ENCODE data around the gene AP2S1.

The AP2S1 gene

DNA sequence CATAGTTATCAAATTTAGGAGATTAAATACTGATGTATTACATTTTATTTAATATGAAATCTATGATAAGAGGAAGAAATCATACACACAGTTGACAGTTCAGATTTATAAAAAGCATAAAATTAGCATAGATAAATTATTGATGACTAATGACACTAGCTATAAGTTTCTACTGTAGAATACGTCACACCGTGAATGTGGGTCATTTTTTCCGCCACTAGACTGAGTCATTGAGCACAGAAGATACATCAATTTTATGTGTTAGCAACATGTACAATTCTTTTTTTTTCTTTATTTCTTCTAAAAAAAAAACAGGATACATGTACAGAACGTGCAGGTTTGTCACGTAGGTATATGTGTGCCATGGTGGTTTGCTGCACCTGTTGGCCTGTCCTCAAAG lies 22.2 kb downstream of the AP2S1 start (continued):
- TF ChIP-seq, protein P1, sequence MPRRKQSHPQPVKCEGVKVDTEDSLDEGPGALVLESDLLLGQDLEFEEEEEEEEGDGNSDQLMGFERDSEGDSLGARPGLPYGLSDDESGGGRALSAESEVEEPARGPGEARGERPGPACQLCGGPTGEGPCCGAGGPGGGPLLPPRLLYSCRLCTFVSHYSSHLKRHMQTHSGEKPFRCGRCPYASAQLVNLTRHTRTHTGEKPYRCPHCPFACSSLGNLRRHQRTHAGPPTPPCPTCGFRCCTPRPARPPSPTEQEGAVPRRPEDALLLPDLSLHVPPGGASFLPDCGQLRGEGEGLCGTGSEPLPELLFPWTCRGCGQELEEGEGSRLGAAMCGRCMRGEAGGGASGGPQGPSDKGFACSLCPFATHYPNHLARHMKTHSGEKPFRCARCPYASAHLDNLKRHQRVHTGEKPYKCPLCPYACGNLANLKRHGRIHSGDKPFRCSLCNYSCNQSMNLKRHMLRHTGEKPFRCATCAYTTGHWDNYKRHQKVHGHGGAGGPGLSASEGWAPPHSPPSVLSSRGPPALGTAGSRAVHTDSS (tag by site-specific recombination; IDR thresholded peaks at IDR 0.05) = no peak
- no peak for TF ChIP-seq ZNF776 (tag by site-specific recombination; IDR thresholded peaks at IDR 0.05; ENCODE audit: borderline replicate concordance)
- TF ChIP-seq TCF7L2 (IDR thresholded peaks at IDR 0.05; ENCODE audit: borderline replicate concordance, low read depth, low read length) = no peak
- no peak for TF ChIP-seq ZBTB8A (tag by site-specific recombination; IDR thresholded peaks at IDR 0.05)
- no peak for TF ChIP-seq ZNF704 (tag by site-specific recombination; IDR thresholded peaks at IDR 0.05)
- TF ChIP-seq, protein P2, sequence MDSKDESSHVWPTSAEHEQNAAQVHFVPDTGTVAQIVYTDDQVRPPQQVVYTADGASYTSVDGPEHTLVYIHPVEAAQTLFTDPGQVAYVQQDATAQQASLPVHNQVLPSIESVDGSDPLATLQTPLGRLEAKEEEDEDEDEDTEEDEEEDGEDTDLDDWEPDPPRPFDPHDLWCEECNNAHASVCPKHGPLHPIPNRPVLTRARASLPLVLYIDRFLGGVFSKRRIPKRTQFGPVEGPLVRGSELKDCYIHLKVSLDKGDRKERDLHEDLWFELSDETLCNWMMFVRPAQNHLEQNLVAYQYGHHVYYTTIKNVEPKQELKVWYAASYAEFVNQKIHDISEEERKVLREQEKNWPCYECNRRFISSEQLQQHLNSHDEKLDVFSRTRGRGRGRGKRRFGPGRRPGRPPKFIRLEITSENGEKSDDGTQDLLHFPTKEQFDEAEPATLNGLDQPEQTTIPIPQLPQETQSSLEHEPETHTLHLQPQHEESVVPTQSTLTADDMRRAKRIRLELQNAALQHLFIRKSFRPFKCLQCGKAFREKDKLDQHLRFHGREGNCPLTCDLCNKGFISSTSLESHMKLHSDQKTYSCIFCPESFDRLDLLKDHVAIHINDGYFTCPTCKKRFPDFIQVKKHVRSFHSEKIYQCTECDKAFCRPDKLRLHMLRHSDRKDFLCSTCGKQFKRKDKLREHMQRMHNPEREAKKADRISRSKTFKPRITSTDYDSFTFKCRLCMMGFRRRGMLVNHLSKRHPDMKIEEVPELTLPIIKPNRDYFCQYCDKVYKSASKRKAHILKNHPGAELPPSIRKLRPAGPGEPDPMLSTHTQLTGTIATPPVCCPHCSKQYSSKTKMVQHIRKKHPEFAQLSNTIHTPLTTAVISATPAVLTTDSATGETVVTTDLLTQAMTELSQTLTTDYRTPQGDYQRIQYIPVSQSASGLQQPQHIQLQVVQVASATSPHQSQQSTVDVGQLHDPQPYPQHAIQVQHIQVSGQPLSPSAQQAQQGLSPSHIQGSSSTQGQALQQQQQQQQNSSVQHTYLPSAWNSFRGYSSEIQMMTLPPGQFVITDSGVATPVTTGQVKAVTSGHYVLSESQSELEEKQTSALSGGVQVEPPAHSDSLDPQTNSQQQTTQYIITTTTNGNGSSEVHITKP (tag by site-specific recombination; IDR thresholded peaks at IDR 0.05) = no peak
- no peak for TF ChIP-seq ZNF596 (tag by site-specific recombination; IDR thresholded peaks at IDR 0.05)
- no peak for TF ChIP-seq ZNF169 (tag by site-specific recombination; IDR thresholded peaks at IDR 0.05)

- TF ChIP-seq ZNF561 (tag by site-specific recombination; IDR thresholded peaks at IDR 0.05; ENCODE audit: borderline replicate concordance) (no peak), ZNF658 (tag by site-specific recombination; IDR thresholded peaks at IDR 0.05) (no peak), ZNF621 (tag by site-specific recombination; IDR thresholded peaks at IDR 0.05) (no peak), SCRT2 (tag by site-specific recombination; IDR thresholded peaks at IDR 0.05) (no peak), ZNF211 (tag by site-specific recombination; IDR thresholded peaks at IDR 0.05; ENCODE audit: low read depth) (no peak), ZNF2 (tag by site-specific recombination; IDR thresholded peaks at IDR 0.05) (no peak), KLF9 (tag by site-specific recombination; IDR thresholded peaks at IDR 0.05; ENCODE audit: low read depth) (no peak), ZNF777 (tag by site-specific recombination; IDR thresholded peaks at IDR 0.05; ENCODE audit: borderline replicate concordance) (no peak), ZNF639 (tag by site-specific recombination; IDR thresholded peaks at IDR 0.05) (no peak), ZNF37A (tag by site-specific recombination; IDR thresholded peaks at IDR 0.05) (no peak), ZSCAN23 (tag by site-specific recombination; IDR thresholded peaks at IDR 0.05) (no peak), ZNF223 (tag by site-specific recombination; IDR thresholded peaks at IDR 0.05) (no peak), ZNF501 (tag by site-specific recombination; IDR thresholded peaks at IDR 0.05) (no peak), ZNF677 (tag by site-specific recombination; IDR thresholded peaks at IDR 0.05) (no peak), KLF7 (tag by site-specific recombination; IDR thresholded peaks at IDR 0.05; ENCODE audit: borderline replicate concordance) (no peak)
- TF ChIP-seq, protein P3, sequence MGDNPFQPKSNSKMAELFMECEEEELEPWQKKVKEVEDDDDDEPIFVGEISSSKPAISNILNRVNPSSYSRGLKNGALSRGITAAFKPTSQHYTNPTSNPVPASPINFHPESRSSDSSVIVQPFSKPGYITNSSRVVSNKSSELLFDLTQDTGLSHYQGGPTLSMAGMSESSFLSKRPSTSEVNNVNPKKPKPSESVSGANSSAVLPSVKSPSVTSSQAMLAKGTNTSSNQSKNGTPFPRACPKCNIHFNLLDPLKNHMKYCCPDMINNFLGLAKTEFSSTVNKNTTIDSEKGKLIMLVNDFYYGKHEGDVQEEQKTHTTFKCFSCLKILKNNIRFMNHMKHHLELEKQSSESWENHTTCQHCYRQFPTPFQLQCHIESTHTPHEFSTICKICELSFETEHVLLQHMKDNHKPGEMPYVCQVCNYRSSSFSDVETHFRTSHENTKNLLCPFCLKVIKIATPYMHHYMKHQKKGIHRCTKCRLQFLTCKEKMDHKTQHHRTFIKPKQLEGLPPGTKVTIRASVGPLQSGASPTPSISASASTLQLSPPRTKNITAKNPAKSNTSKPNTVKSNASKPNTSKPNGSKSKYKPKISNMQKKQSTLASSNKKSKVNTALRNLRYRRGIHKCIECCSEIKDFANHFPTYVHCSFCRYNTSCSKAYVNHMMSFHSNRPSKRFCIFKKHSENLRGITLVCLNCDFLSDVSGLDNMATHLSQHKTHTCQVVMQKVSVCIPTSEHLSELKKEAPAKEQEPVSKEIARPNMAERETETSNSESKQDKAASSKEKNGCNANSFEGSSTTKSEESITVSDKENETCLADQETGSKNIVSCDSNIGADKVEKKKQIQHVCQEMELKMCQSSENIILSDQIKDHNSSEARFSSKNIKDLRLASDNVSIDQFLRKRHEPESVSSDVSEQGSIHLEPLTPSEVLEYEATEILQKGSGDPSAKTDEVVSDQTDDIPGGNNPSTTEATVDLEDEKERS (tag by site-specific recombination; IDR thresholded peaks at IDR 0.05) = no peak
- TF ChIP-seq, protein P4, sequence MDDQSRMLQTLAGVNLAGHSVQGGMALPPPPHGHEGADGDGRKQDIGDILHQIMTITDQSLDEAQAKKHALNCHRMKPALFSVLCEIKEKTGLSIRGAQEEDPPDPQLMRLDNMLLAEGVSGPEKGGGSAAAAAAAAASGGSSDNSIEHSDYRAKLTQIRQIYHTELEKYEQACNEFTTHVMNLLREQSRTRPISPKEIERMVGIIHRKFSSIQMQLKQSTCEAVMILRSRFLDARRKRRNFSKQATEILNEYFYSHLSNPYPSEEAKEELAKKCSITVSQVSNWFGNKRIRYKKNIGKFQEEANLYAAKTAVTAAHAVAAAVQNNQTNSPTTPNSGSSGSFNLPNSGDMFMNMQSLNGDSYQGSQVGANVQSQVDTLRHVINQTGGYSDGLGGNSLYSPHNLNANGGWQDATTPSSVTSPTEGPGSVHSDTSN (CRISPR knock-in tag; IDR thresholded peaks at IDR 0.05) = no peak
- Histone ChIP-seq H3K36me3 (ENCODE audit: control insufficient read depth in 2 of 2, insufficient read depth in 1 of 2, low read length in 2 of 2) (no peaks in the 10 kb centered on the region), H3K9me3 (ENCODE audit: control insufficient read depth, insufficient read depth, low read depth, low read length) (no peaks in the 10 kb centered on the region), H3K4me3 (ENCODE audit: low read depth, low read length) (no peak overlapping the region), H3K4me1 (ENCODE audit: control insufficient read depth, insufficient read depth, low read length) (peaks cover 7% of the 10 kb centered on the region), H3K27ac (ENCODE audit: extremely low read depth, low read depth, low read length) (no peak overlapping the region)
- CTCF ChIA-PET = no interaction called here
- POLR2A ChIA-PET = no interaction called here
Observed at GRCh38 chr19:46825731-46826055, 25.0 kb downstream of the AP2S1 start.

All from HEK293 (cell line).